ENCODE measurements around the gene VTA1.

GRCh38 chr6:142117366-142117765, 29.7 kb upstream of the VTA1 start:
- no peak for TF ChIP-seq POLR2AphosphoS5 (IDR thresholded peaks at IDR 0.05)
- TF ChIP-seq CTCF (IDR thresholded peaks at IDR 0.05), result no peak
- no peak for TF ChIP-seq EP300 (IDR thresholded peaks at IDR 0.05)
